ENCODE data around the gene PRR7. TPM values are rescaled to one million over a fixed set of nuclear protein-coding genes. Genes with fewer than 3 reads are reported as not detected.

Gene PRR7
- total and polyA plus RNA-seq, 2 of the 13 experiments (the other 11 are each of a cell fraction or from before 2014, with no cell fraction given) = 4.8 to 5.0 TPM

GRCh38 chr5:177498013-177498787 lies 51.6 kb downstream of the PRR7 start (continued):
- TF ChIP-seq, protein P1, sequence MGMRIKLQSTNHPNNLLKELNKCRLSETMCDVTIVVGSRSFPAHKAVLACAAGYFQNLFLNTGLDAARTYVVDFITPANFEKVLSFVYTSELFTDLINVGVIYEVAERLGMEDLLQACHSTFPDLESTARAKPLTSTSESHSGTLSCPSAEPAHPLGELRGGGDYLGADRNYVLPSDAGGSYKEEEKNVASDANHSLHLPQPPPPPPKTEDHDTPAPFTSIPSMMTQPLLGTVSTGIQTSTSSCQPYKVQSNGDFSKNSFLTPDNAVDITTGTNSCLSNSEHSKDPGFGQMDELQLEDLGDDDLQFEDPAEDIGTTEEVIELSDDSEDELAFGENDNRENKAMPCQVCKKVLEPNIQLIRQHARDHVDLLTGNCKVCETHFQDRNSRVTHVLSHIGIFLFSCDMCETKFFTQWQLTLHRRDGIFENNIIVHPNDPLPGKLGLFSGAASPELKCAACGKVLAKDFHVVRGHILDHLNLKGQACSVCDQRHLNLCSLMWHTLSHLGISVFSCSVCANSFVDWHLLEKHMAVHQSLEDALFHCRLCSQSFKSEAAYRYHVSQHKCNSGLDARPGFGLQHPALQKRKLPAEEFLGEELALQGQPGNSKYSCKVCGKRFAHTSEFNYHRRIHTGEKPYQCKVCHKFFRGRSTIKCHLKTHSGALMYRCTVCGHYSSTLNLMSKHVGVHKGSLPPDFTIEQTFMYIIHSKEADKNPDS (CRISPR knock-in tag; IDR thresholded peaks at IDR 0.05) = 0 out of 2 replicates have a peak, but pooled peaks have one; percentile 8
- TF ChIP-seq ZBTB21 (CRISPR knock-in tag; IDR thresholded peaks at IDR 0.05) = no peak
- TF ChIP-seq, protein P2, sequence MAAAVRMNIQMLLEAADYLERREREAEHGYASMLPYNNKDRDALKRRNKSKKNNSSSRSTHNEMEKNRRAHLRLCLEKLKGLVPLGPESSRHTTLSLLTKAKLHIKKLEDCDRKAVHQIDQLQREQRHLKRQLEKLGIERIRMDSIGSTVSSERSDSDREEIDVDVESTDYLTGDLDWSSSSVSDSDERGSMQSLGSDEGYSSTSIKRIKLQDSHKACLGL (CRISPR knock-in tag; IDR thresholded peaks at IDR 0.05) = no peak
- TF ChIP-seq ZNF501 (CRISPR knock-in tag; IDR thresholded peaks at IDR 0.05) = peak; percentile 8; the same call in 1 of the 2 replicates
- no peak for TF ChIP-seq ZNF816 (CRISPR knock-in tag; IDR thresholded peaks at IDR 0.05; ENCODE audit: borderline replicate concordance)
- TF ChIP-seq CBX2 (IDR thresholded peaks at IDR 0.05; ENCODE audit: low read depth, low read length) = no peak
- TF ChIP-seq CBX2 (CRISPR knock-in tag; IDR thresholded peaks at IDR 0.05; ENCODE audit: low read depth) = 0 out of 2 replicates have a peak, but pooled peaks have one; percentile 37
- TF ChIP-seq ETV5 (CRISPR knock-in tag; IDR thresholded peaks at IDR 0.05; ENCODE audit: borderline replicate concordance) = peak; percentile 46; the same call in 1 of the 2 replicates
- TF ChIP-seq ZNF605 (CRISPR knock-in tag; IDR thresholded peaks at IDR 0.05) = peak; percentile 73
- TF ChIP-seq PTBP1 (IDR thresholded peaks at IDR 0.05; ENCODE audit: low read depth, low read length, poor library complexity, severe bottlenecking) = peak; percentile 7
- TF ChIP-seq EZH2 (conservative IDR thresholded peaks at IDR 0.05; ENCODE audit: low read depth, low read length) = 0 out of 2 replicates have a peak, but pooled peaks have one; percentile 45
- peak; percentile 91 for TF ChIP-seq ZNF777 (CRISPR knock-in tag; IDR thresholded peaks at IDR 0.05)
- TF ChIP-seq SRSF4 (IDR thresholded peaks at IDR 0.05; ENCODE audit: low read depth, low read length, poor library complexity, severe bottlenecking) = no peak
- TF ChIP-seq SP1 (IDR thresholded peaks at IDR 0.05) = no peak
- TF ChIP-seq SP1 (CRISPR knock-in tag; IDR thresholded peaks at IDR 0.05) = no peak
- TF ChIP-seq, protein P3, sequence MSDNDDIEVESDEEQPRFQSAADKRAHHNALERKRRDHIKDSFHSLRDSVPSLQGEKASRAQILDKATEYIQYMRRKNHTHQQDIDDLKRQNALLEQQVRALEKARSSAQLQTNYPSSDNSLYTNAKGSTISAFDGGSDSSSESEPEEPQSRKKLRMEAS (IDR thresholded peaks at IDR 0.05) = peak; percentile 29; the same call in 1 of the 2 replicates
- TF ChIP-seq, protein P4, sequence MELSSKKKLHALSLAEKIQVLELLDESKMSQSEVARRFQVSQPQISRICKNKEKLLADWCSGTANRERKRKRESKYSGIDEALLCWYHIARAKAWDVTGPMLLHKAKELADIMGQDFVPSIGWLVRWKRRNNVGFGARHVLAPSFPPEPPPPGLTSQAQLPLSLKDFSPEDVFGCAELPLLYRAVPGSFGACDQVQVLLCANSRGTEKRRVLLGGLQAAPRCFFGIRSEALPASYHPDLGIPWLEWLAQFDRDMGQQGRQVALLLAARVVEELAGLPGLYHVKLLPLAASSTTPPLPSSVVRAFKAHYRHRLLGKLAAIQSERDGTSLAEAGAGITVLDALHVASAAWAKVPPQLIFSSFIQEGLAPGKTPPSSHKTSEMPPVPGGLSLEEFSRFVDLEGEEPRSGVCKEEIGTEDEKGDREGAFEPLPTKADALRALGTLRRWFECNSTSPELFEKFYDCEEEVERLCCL (CRISPR knock-in tag; IDR thresholded peaks at IDR 0.05; ENCODE audit: borderline replicate concordance) = no peak
- TF ChIP-seq JARID2 (CRISPR knock-in tag; IDR thresholded peaks at IDR 0.05; ENCODE audit: insufficient replicate concordance) = peak; percentile 10
- TF ChIP-seq POLR2AphosphoS5 (IDR thresholded peaks at IDR 0.05; ENCODE audit: low read depth, low read length) = no peak
- no peak for TF ChIP-seq ZBTB7A (CRISPR knock-in tag; IDR thresholded peaks at IDR 0.05)
- peak; percentile 68 for TF ChIP-seq UBTF (CRISPR knock-in tag; IDR thresholded peaks at IDR 0.05)
- TF ChIP-seq ZNF431 (CRISPR knock-in tag; IDR thresholded peaks at IDR 0.05; ENCODE audit: borderline replicate concordance, low read depth) = no peak

Measured in HepG2 (cell line).